GM18909 (cell line): ENCODE results near the gene GSTM1.

Experiments used
- ATAC-seq: cut with Tn5 transposase; IDR thresholded peaks from one replicate; pipeline ENCODE4 v1.9.1; 2021; ENCODE audit warnings: mild to moderate bottlenecking; ENCODE audit not compliant: unreplicated experiment, poor library complexity

The GSTM1 gene

DNA sequence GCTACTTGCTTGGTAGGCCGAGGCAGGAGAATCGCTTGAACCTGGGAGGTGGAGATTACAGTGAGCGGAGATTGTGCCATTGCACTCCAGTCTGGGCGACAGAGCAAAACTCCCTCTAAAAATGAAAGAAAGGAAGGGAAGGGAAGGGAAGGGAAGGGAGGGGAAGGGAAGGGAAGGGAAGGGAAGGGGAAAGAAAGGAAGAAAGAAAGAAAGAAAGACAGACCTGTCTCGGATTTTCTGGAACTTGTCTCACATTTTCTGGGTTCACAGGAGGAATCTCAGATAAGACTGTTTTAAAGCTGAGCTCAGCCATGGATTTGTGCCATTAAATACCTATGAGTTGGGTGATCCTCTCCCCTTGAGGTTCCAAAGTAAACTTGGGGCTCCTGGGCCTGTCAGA, 37.3 kb downstream of the GSTM1 start:
- ATAC-seq = no peak

DNA sequence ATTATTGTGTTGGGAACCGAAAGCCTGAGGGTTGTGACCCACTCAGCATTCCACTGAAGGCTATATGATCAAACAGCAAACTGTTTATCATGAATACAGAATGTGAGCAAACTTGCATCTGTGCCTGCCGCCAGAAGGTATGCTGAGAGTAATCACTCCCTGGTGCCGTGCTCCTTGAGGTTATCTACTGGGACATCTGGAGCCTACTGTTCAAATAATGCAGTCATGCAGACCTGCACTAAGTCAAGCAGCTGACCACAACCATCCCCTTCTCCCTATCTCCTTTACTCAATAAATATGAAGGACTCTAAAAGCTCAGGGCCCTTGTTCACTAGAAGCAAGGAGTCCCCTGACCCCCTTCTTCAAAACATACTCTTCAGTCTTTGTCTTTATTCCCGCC, 37.9 kb downstream of the GSTM1 start:
- no peak for ATAC-seq

- ATAC-seq = no peak
Observed at GRCh38 chr1:109726007-109726406, 38.4 kb downstream of the GSTM1 start.

DNA sequence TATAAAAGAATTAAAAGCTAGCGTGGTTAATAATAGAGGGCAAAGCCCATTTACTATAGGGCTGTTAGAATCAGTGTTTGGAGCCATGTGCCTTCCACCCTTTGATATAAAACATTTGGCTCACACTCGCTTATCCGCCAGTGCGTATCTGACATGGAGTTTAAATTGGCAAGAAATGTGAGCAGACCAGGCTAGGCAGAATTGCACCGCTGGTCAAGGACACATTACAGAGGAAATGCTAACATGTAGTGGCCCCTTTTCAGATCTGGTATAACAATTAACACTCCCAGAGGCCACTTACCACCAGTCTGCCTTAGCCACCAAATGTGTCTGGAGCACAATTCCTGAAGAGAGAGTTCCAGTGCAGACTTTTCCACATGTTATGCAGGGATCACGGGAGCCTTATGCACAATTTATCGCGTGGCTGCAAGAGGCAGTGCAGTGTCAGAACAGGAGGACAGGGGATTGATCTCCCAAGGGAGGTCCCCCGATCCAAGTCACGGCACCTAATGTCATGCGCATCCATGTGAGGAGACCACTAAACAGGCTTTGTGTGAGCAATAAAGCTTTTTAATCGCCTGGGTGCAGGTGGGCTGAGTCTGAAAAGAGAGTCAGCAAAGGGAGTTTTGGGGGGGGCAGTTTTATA, 39.2 kb downstream of the GSTM1 start:
- ATAC-seq = no peak

- no peak for ATAC-seq
Observed at GRCh38 chr1:109728870-109729269, 41.3 kb downstream of the GSTM1 start.

DNA sequence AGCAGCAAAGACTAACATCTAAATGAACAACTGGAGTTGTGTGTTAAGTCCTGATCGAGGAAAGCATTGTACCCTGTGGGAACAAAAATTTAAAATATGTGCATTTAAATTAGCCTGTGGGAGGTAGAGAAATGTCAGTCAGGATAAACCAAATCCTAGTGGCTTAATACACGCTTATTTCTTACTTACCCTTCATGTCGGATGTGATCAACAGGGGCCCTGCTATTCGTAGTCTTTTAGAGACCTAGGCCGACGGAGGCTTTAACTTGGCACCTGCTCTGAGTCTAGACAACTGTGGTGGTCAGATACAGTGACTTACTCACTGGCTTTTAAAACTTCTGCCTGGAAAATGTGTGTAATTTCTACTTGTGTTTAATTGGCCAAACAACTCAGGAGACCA, 43.0 kb downstream of the GSTM1 start:
- ATAC-seq = no peak

DNA sequence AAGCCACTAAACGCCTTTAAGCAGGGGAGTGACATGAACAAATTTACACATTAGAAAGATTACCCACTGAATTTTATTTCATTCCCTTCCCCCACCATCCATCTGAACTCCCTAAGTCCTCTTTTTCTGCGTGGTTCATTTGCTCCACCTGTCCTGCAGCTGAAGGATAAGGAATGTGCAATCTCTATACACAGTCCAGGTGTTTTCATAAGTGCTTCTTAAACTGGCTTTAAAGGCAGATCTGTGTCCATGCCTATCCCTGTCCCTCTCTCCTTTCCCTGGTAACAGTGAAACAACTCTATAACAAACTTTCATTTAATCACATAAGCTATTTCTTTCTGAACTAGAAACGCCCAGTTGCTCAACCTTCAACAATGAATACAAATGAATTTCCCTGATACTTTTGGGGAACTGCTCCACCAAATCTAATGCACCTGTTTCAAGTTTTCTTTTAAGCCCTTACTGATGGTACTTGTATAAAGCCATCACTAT, 44.8 kb downstream of the GSTM1 start:
- ATAC-seq = no peak

- no peak for ATAC-seq
Observed at GRCh38 chr1:109733236-109733870, 45.7 kb downstream of the GSTM1 start.

DNA sequence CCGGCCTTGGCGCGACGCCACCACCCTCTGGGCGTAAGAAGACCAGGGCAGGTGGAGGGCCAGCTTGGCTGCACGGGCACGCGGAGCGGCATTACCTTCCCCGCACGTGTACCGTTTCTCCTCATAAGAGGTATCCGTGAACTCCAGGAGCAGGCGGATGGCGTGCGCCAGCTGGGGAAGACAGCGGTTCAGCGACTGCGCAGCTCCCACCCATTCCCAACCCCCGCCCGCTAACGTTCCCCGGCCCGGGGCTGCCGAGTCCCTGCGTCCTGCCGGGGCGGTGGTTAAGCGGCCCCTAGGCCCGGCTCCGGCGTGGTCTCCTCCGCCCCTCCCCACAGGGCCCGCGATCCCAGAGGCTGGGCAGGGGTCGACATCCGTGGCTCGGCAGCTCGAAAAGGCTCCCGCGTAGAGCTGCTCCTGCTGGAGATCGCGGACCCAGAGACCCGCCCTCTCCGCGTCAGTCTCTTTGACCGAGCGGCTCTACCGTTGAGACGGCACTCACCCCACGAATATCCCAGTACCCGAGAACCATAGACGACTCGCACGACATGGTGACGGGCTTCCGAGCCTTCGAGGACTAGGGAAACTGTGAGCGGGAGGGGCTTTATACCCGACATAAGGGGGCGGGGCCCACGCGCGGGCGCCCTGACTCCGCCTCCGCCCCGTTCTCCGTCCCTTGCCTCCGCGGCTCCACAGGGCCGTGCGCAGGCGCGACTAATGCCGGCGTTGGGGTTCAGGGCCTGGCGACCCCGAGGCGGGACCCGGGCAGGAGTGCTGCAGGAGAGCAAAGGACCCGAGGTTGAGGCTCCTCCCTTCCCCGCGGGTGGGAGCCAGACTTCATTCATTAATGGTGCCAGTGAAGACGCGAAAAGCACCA, 52.4 kb downstream of the GSTM1 start:
- ATAC-seq = peak; percentile 91

DNA sequence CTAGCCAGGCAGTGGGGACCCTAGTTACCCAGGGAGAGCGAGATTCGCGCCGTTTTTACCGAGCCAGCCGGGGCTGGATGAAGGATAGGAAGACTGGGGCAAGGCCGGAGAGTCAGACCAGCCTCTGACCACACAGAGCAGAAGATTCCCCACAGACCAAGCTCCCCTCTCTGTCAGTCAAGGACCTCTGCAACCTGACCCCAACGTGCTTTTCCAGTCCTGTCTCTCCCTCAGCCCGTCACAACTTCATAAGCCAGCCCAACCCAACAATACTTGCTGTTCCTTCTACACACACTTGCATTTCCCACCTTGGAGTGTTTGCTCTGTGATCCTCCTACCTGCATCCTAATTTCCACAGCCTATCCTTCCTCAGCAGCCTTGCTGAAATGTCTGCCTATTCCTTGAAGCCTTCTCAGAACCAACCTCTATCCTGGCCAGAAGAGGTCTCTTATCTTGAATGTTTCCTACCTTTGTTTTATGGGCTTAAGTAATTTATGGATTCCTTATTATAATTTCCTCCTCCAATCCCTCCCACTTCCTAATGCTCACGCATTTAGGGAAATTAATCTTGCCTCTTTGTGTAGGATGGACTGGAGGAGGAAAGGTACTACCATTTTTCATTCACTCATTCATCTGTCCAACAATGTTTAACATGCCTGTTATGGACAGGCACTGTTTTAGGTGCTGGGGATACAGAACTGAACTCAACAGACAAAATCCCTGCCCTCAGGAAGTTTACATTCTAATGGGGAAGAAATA, 53.2 kb downstream of the GSTM1 start, which contains the start of gene GSTM3:
Gene GSTM3 (minus strand): TSS at position 424 of the 759 bp plus-strand sequence. CDS start 751 bp downstream, outside the sequence.
- peak; percentile 8 for ATAC-seq
